Heart right ventricle (tissue), 16 donors: ENCODE measurements around the gene ACAT1. TPM values are rescaled to one million over a fixed set of nuclear protein-coding genes. Genes with fewer than 3 reads are reported as not detected.

Experiments used
- ATAC-seq, 8 donors: fragments of 200-7000 bp; cut with Tn5 transposase; one replicate each; pipeline ENCODE4 v1.9.1; 2020; ENCODE audit warnings: mild to moderate bottlenecking in 8 of 8, moderate library complexity in 8 of 8, moderate number of reproducible peaks in 1 of 8
- DNase-seq, 2 donors: peaks; one replicate each; pipeline ENCODE4 v3.0.0-alpha.2; 2020
- H3K27ac ChIP-seq, 10 donors: fragments of 200-600 bp; sonication (generic) in 2 of 10; one replicate each; pipeline versions ENCODE4 v1.5.0 to v1.8.0; 2020 to 2022; ENCODE audit warnings: mild to moderate bottlenecking in 3 of 10
- H3K27me3 ChIP-seq, 7 donors: fragments of 200-600 bp; one replicate each; pipeline ENCODE4 v1.8.0; 2021 to 2022; ENCODE audit warnings: mild to moderate bottlenecking in 2 of 7
- H3K36me3 ChIP-seq, 9 donors: fragments of 200-600 bp; sonication (generic) in 1 of 9; one replicate each; pipeline versions ENCODE4 v1.5.0 to v1.8.0; 2020 to 2022; ENCODE audit warnings: mild to moderate bottlenecking in 2 of 9
- H3K4me1 ChIP-seq, 9 donors: fragments of 200-600 bp; sonication (generic) in 1 of 9; one replicate each; pipeline versions ENCODE4 v1.5.0 to v1.8.0; 2020 to 2022; ENCODE audit warnings: mild to moderate bottlenecking in 4 of 9
- H3K4me3 ChIP-seq, 10 donors: fragments of 200-600 bp; sonication (generic) in 2 of 10; one replicate each; pipeline versions ENCODE4 v1.5.0 to v1.8.0; 2020 to 2022; ENCODE audit warnings: mild to moderate bottlenecking in 7 of 10, moderate library complexity in 2 of 10
- H3K9me3 ChIP-seq, 11 donors: fragments of 200-600 bp in 10 of 11; sonication (generic) in 2 of 11; one replicate each; pipeline versions ENCODE4 v1.5.0 to v1.8.0; 2013 to 2022; ENCODE audit warnings: mild to moderate bottlenecking in 2 of 11, control low read depth in 1 of 11, moderate library complexity in 1 of 11
- CTCF ChIP-seq, 9 donors: fragments of 200-600 bp; sonication (generic) in 2 of 9; IDR thresholded peaks; one replicate each; pipeline versions ENCODE4 v1.5.0 to v1.8.0; 2021 to 2022; ENCODE audit warnings: antibody characterized with exemption in 9 of 9, mild to moderate bottlenecking in 5 of 9, moderate library complexity in 1 of 9
- WGBS, 2 donors: extraction: QIAGEN DNeasy Blood & Tissue Kit; methylation state at CpG; one replicate each; pipeline ENCODE4 v1.1.7; 2013; ENCODE audit warnings: inconsistent platforms in 1 of 2; 5-methylcytosine and 5-hydroxymethylcytosine counted together
- intact Hi-C, 10 donors: fragments of 100-400 bp; cut with DNase I; formaldehyde crosslinking; loops; one replicate each; pipeline versions ENCODE4 v1.11.1 to v1.14.2; 2022
- polyA plus RNA-seq, 2 donors: library from polyadenylated mRNA; stranded (reverse); fragments of 200-250 nt; gene quantifications; one replicate each; pipeline ENCODE4 v1.2.3, GENCODE V29; 2013
- total RNA-seq, 10 donors: library from RNA; stranded (reverse); fragmentation: NEBNext Ultra II Directional in 3 of 10; extraction: Animal tissue kit (Norgen Biotek cat#: 25700) in 3 of 10; gene quantifications; one replicate each; pipeline versions ENCODE4 v1.2.1 to v1.2.4, GENCODE V29; 2021 to 2023
- donor health status: Arrhythmogenic right ventricular cardiomyopathy.
- donor health status: ischemic (EF 13 %, LVEDD 7.1; RV severe dilation, severe dysfunction).
- donor health status: healthy with polysubstance abuse.
- donor health status: DM: no; HTN: yes; CAD: no.
- donor health status: DM: no; HTN: no; CAD: no.
- donor health status: ischemic (EF 25% LVEDD 6.9; RV normal size, moderate dysfunction).
- donor health status: ischemic (EF 25% LVEDD 5.7; RV mildly dilated, moderate dysfunction).
- donor health status: healthy.
- donor health status: DM: yes; HTN: yes; CAD: no.
- donor health status: Ischemic cardiomyopathy.
- donor health status: ischemic (EF 35%, LVEDD 5.7; RV mildly dilated, moderate dysfunction).
- donor health status: nonischemic (EF 11% LVEDD 7.7; RV severe dilation, severe dysfunction).
- donor health status: DM: yes; HTN: yes; CAD: no.
- donor health status: PGD.
- donor health status: ischemic (EF 29% LVEDD 5.4; RV normal size, mild dysfunction).
- donor health status: nonischemic (EF 23%, LVEDD 6.1; RV moderate dilation, normal function).

The ACAT1 gene
- total and polyA plus RNA-seq, 12 donors = 158 to 535 (median 376) TPM

- intact Hi-C loops = no loop called here
- peaks cover 0 to 28% (median 6%) of the 10 kb centered on the region in 9 donors for H3K4me1 ChIP-seq
- WGBS, 2 donors = 68 to 69% methylated on average over 2 of the region's 2 CpGs
- peaks cover 0 to 96% (median 31%) of the 10 kb centered on the region in 9 donors for H3K36me3 ChIP-seq
- TF ChIP-seq CTCF (IDR thresholded peaks at IDR 0.05) = peak in 3 of 9 donors; percentile 11 to 27 (median 16)
- no peaks in the 10 kb centered on the region for H3K9me3 ChIP-seq
- H3K27me3 ChIP-seq = no peaks in the 10 kb centered on the region
- ATAC-seq (peak in 1 of 8 donors; percentile 28), DNase-seq (no peak)
- no peak overlapping the region for H3K4me3 ChIP-seq
- peak overlapping the region in 1 of 10 donors; percentile 32 for H3K27ac ChIP-seq
Observed at GRCh38 chr11:108135845-108136544, 14.6 kb downstream of the ACAT1 start.

- Histone ChIP-seq H3K4me3 (no peak overlapping the region), H3K4me1 (peaks cover 0 to 17% (median 3%) of the 10 kb centered on the region in 9 donors), H3K9me3 (no peaks in the 10 kb centered on the region), H3K27ac (no peak overlapping the region), H3K36me3 (peaks cover 0 to 100% (median 38%) of the 10 kb centered on the region in 9 donors), H3K27me3 (no peaks in the 10 kb centered on the region)
- no peak for TF ChIP-seq CTCF (IDR thresholded peaks at IDR 0.05)
- 93 to 100% methylated on average over 1 of the region's 1 CpG for WGBS, 2 donors
- ATAC-seq = no peak
- DNase-seq = no peak
- intact Hi-C loops = no loop called here
Observed at GRCh38 chr11:108137212-108137611, 15.8 kb downstream of the ACAT1 start.

- H3K9me3 ChIP-seq = no peaks in the 10 kb centered on the region
- H3K4me1 ChIP-seq = peaks cover 0 to 7% (median 0%) of the 10 kb centered on the region in 9 donors
- 87 to 96% methylated on average over 7 of the region's 7 CpGs for WGBS, 2 donors
- H3K27ac ChIP-seq = no peak overlapping the region
- peaks cover 0 to 100% (median 72%) of the 10 kb centered on the region in 9 donors for H3K36me3 ChIP-seq
- intact Hi-C loops = no loop called here
- no peak for ATAC-seq
- H3K4me3 ChIP-seq = no peak overlapping the region
- TF ChIP-seq CTCF (IDR thresholded peaks at IDR 0.05) = no peak
- no peaks in the 10 kb centered on the region for H3K27me3 ChIP-seq
- DNase-seq = no peak
Observed at GRCh38 chr11:108142304-108142703, 20.9 kb downstream of the ACAT1 start.

GRCh38 chr11:108144615-108145014 is 23.2 kb downstream of the ACAT1 start:
- peaks cover 0 to 4% (median 0%) of the 10 kb centered on the region in 9 donors for H3K4me1 ChIP-seq
- no peak overlapping the region for H3K4me3 ChIP-seq
- intact Hi-C loops = no loop called here
- no peak overlapping the region for H3K27ac ChIP-seq
- DNase-seq (no peak), ATAC-seq (no peak)
- 97% methylated on average over 3 of the region's 3 CpGs for WGBS, 2 donors
- H3K27me3 ChIP-seq = no peaks in the 10 kb centered on the region
- no peaks in the 10 kb centered on the region for H3K9me3 ChIP-seq
- TF ChIP-seq CTCF (IDR thresholded peaks at IDR 0.05) = no peak
- peaks cover 0 to 100% (median 89%) of the 10 kb centered on the region in 9 donors for H3K36me3 ChIP-seq
